Measurements from ENCODE around the gene P3R3URF.

P3R3URF gene

DNA sequence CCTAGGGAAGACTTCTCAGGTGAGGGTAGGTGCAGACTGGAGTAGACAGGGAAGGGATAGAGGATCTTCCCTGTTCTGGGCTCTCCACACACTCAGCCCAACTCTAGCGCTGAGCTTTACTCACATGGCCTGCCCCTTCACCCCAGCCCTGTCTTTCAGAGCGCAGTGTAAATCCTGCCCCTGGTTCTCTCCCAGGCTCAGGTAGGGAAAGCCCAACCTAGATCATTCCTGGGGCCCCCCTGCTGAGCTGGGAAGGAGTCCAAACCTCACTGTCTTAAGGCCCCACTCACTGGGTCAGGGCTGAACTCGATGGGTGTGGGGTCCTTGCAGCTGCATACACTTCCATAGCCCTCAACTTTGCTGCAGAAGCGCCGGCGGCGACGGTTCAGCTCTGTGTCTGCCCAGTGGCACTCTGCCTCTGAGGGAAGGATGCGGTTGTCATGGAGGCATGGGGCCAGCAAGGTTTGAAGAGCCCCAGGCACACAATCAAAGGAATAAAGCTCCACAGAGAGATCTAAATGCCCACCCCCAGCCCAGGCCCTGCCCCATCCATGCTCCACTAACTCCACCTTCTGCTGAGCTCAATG lies 17.8 kb upstream of the P3R3URF start:
- DNase-seq = no peak

DNA sequence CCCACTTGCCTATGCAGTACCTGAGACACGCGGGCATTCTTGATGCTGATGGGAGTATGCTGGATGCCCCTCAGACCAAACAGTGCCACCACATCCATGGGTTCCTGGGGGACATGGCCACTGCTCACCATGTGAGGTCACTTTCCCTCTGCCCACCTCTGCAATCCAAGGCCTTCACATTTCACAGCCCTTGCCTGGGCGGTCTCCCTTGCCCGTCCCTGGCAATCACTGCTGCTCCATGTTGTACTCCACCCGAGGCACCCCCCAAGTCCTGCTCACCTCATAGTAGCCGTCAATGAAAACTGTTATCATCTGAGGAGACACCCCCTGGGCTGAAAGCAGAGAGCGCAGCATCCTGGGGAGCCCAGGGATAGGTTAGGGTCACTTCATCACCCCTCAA lies 17.0 kb upstream of the P3R3URF start:
- no peak for DNase-seq

DNA sequence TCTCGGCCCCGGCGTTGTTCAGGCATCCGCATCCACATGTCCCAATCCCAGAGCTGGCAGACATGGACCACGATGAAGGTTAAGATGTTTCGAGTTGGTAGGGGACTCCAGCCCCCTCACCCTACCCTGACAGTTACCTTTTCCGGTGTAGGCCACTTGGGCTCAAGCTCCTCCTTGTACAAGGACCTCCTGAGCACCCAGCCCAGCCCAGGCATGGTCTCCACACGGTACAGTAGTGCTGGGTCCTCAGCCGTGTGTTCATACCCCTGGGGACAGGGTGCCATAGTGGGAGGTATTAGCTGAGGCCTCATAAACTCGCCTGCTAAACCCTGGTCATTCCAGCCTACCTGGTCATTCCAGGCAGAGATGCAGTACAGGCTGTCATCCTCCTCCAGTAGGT lies 15.9 kb upstream of the P3R3URF start:
- no peak for DNase-seq

DNA sequence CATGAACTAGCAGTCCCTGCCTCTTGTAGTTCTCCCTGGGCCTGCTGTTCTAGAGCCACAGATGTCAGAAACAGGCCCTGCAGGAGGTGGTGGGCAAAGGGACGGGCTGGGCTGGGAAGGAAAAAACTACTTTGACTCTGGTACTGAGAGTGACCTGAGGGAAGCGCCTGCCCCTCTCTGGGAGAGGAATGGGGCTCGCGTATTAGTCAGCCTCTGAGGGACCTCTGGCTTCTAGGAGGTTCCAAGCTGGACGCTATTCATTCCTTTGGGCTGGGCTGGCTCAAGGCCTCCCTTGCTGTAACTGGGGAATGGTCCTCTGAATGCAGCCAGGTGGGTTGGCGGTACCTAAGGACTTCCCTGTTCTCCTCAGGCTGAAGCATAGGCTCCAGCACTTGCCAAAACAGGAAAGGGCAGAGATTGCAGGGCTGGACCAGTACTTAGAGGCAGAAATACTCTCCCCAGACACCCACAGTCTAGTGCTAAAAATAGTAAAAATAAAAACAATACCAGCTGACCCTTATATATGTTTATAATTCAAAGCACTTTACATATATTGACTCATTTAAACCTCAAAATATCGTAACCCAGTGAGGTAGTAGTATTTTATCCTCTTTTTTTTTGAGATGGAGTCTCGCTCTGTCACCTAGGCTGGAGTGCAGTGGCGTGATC lies 14.9 kb upstream of the P3R3URF start:
- no peak for DNase-seq

DNA sequence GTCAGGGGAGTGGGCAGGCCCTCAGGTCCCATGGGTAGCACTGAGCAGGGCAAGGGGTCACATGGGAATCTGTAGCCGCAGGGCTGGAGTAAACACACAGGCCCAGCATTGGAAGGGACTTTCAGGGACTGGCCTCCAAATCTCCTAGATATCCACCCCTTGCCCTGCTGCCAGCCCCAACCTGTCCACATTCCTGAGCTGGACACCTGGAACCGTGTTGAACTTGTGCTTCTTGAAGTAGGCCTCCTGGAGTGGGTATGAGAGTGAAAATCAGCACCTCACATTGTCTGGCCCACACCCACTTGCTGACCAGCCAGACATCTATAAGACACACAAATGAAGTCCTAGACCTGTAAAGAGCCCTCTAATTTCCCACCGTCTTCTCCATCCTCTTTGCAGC lies 14.3 kb upstream of the P3R3URF start:
- DNase-seq = no peak

DNA sequence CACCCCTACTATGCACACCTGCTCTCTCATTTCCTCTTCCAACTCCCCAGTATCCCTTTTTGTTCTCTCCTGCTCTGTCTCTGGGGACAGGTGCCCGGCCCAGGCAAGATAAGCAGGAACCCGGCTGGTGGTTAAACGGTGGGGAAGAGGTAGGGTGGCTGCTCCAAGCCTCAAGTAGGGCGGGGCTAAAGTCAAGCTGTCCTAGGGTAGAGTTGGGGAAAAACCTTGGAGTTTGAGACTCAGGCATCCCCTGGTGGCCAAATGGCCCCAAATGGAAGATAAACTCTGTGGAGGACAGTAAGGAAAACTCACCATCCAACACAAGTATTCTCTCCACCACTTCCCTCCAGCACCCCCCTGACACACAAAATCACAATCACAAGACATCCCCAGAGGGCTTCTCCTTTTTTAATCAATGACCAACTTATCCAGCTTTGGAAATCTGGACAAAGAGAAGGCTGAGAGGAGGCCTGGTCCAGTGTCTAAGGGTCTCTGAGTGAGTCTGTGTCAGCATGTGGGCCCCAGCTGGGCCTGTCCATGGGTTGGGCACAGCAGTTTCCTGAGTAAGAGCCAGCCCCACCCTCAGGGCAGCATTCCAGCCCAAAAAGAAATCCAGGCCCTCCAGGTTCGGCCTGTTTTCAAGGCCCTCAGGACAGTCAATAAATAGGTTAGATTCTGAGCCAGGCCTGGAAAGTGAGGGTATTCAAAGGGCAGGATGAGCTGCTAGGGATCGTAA lies 12.2 kb upstream of the P3R3URF start:
- DNase-seq = no peak

DNA sequence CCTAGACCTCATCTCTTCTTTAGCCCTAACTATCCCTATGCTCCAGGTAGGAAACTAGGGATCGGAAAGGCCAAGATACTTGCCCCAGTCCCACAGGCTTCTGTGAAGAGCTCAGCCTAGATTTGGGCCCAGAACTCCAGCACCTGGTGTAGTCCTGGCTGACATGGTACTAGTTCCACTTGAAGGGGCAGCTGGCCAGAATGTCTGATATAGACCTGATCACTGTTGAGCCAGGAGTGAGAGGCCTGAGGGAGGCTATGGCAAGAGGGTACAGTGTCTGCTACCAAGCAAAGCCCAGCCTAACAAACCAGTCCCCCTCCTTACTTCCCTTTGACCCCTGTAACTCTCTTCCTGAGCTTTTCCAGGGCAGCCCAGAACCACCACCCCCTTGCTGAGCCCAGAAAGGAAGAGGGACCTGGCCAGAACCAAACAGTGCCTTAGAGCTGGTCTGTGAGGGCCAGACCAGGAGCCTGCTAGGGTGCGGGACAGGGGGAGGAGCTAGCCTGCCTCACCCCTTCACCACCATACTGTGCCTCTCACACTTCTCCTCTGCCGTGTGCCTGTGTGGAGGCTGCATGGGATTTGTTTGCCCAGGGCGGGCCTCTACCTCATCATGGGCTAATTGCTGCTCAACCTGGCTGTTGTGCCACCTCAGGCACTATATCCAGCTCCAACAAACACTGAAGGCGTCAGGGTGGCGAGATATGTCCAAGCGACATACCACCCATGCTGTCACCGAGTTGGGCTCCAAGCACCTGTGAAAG lies 11.0 kb upstream of the P3R3URF start:
- DNase-seq = no peak

DNA sequence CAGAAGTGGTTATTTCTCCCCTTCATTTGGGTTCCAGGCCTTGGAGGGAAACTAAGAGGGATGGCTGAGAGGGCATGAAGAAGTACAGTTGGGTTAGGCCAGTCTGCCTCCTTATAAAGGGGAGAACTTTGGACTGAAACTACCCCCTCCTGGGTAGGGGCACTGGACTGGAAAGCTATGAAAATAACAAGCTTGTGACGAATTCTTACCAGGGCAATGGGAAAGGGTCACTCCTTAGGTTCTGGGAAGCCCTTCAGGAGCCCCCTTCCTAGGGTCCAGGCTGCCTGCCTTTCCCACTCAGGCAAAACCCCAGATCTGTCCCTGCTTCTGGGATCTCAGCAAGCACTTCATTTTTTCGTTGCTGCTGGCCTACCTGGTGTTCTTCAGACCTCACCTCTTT lies 9.8 kb upstream of the P3R3URF start:
- DNase-seq = no peak

DNA sequence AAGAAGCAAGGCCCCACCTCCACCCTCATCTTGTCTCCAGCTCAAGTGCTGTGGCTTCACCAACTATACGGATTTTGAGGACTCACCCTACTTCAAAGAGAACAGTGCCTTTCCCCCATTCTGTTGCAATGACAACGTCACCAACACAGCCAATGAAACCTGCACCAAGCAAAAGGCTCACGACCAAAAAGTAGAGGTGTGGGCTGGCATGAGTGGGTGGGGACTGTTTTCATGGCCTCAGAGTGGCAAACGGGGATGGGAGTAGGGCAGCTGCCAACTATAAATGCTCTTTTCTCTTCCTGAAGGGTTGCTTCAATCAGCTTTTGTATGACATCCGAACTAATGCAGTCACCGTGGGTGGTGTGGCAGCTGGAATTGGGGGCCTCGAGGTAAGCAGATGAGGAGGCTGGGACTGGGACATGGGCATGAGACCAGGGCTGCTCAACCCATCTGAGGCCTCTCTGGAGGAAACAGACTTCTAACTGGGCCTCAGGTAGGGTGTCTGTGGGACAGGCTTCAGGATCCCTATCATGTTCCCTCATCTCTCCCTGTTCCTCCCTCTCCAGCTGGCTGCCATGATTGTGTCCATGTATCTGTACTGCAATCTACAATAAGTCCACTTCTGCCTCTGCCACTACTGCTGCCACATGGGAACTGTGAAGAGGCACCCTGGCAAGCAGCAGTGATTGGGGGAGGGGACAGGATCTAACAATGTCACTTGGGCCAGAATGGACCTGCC lies 8.8 kb upstream of the P3R3URF start:
- no peak for DNase-seq

DNA sequence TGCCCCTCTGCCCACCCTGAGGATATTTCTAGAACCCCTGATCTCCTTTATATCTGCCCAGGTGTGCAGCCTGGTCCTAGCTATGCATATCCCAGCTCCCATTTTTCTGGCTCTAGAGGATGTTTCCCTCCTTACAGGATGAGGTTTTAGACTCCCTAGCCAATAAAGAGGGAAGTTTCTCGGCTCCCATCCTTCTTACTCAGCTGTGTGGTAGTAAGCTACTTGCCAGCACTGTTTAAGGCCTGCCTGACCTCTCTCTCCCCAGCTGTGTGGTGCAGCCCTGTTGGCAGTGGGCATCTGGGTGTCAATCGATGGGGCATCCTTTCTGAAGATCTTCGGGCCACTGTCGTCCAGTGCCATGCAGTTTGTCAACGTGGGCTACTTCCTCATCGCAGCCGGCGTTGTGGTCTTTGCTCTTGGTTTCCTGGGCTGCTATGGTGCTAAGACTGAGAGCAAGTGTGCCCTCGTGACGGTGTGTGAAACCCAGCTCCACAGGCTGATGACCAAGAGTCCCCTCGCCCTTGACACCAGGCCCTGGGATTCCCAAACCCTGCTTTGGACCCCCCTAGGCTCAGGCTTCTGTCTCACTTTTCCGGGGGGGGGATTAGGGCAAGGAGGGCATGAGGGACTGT lies 7.8 kb upstream of the P3R3URF start:
- DNase-seq = no peak

DNA sequence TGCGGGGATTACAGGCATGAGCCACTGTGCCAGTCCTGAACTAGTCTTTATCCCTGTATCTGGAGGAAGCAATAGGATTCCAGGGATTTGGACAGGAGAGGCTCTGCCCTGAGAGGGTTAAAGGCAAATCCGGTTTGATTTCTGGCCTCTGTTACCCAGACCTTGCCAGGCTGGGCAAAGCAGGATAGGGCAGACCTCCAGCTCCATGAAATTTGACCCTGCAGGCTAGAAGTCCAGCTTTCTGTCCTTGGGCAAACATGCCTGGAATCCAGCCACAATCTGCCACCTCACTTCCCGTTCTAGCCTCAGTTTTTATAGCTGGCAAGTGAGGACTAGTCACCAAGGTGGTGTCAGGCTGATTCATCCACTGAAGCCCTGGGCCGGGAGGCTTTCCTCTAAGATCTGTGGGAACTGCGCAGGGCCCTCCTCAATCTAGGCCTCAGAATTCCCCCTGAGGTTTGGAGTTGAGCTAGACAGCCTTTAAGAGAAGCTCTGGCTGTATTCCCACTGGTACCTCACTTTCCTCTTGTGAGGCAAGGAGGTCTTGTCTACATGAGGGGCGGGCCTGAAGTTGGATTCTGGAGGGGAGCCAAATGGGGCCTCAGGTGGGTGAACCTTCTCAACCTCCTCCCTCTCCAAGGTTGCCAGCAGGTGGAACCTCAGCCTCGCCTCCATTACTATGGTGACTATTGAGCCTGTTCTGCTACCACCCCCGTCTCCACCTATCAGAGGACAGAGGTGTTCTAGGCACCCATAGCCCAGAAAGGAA lies 7.0 kb upstream of the P3R3URF start:
- DNase-seq = no peak

DNA sequence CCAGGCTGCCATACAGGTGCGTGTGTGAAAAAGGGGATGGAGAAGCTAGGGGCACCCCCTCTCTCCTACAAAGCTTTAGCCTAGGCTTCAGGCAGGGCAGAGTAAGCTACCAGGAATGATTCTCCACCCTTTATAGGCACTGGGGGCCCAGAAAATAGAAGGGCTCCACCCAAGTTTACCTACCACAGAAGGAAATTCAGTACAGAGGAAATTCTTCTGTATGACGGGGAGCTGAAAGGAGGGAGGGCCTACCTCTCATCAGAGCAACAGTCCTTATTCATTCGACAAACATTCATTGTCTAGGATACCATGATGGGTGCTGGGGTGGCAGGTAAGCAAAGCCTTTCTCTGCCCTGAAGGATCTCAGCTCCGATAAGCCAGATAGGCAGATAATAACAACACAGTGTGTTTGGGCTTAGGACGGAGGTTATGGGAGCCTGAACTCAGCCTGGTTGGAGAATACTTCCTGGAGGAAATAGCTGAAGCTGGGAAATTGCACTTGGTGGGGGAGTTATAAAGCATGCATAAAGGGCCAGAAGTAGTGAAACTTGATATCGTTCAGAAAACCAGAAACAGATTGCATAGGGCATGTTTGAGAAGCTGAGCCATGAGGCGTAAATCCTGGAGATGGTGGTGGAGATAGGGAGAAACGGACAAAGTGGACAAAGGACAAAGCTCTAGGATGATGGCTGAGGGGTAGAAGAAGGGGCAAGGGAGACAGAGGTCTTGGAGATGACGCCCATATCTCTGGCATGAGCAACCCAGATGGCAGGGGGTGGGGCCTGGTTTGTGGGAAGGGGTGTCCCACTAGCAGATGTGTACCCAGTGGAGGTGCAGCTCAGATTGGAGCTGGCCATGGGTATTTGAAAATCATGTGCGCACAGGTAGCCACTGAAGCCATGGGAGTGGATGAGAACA lies 5.3 kb upstream of the P3R3URF start:
- DNase-seq = no peak

DNA sequence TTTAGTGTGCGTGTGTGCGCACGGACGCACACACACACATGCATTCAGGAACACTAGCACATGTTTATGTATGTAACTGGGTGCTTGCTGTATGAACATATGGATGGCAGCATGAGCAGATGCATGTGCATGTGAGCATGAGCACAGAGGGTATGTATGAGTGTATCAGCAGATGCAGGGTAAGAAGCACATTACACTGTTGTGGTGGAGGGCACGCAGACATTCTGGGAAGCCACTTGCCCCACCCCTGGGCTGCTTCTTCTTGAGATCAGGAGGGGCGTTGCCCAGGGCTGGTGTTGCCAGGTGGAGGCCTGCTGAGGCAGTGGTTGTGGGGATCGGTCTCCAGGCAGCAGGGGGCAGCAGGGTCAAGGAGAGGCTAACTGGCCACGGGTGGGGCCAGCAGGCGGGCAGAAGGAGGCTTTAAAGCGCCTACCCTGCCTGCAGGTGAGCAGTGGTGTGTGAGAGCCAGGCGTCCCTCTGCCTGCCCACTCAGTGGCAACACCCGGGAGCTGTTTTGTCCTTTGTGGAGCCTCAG lies 3.9 kb upstream of the P3R3URF start:
- DNase-seq = no peak

DNA sequence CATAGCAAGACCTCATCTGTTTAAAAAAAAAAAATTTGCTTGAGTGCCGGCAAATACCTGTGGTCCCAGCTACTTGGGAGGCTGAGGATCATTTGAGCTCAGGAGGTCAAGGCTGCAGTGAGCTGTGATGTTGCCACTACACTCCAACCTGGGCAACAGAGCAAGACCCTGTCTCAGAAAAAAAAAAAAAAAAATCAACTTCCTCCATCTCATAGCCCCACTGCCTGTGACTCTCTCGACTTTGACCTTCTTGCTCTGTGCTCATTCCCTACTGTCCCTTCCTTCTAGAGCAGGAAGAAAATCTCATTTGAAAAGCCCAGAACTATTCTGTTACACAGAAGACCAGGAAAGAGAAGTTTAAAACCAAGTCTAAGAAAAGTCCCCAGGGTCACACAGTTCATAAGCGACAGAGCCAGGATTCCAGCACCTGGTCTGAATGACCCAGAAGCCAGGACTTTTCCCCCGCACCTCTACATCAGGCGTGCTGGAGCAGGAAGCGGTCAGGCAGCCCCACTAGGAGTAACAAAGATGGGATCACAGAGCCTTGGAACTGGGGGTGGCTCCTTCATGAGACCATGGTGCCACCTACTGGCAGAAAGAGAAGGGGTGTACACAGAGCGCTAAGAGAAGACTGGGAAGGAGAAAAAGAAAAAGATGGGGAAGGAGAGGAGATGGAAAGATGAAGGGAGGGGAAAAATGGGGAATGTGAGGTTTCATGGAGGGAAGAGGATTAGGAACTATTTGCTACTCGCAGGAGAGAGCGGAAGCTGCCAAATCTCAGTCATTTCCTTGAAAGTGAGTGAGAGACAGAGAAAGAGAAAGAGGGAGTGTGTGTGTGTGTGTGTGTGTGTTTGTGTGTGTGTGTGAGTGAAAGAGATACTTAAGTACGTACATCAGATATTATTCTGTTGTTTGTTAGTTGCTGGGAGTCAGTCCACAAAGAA lies 3.1 kb upstream of the P3R3URF start:
- DNase-seq = peak; percentile 76

DNA sequence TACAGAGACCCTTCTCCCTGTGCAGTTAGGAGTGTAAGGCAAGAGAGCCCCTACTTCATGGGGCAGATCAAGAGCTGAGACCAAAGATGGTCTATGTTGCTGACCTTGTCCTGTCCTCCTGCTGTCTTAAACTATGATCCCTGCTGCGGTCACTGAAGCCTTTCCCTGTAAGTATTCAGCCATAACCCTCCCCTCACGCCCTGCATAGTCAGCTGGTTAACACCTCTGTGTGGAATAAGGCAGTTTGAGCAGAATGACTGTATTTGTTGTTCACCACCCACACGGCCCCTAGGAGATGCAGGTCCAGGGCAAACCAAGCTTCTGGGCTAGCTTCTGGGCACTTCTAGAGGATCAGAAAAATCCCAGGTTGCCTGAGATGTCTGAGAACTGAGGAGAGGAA lies 1.0 kb downstream of the P3R3URF start:
- no peak for DNase-seq

DNA sequence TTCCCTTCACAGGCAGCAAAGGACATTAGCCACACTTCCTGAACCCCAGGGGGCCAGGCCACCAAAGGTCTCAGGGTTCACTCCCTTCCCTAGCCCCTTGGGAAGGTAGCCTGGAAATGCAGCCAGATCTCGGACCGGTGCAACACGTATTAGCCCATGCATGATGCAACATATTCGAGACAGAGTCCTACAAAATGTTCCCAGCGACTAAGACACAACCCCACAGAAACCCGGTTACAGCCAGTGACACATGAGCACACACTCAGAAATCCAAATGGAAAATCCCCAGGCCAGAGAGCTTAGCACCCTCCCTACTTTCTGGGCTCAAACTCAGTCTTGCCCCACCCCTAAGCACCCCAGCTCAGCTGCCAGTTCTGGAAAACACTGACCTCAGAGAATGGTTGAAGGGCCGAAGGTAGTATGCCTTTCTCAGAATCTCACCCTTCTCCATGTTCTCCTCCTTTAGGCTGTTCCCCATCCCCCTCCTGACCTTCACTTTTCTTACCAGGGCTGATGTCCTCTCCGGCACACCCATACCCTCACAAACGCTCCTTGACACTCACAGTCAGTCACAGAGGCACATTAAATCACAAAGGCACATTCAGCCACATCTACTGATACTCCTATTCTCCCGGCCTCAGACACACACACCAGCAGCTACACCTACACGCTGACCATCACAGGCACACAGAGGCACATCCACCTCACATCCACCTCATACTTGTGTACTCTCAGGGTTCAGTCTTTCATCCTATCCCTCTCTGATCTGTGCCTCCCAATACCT lies 1.6 kb downstream of the P3R3URF start, which contains the start of gene TSPAN1:
TSPAN1 (plus strand) TSS at position 640 of the 784 bp plus-strand sequence. CDS start 6,021 bp downstream, outside the sequence.
- no peak for DNase-seq

DNA sequence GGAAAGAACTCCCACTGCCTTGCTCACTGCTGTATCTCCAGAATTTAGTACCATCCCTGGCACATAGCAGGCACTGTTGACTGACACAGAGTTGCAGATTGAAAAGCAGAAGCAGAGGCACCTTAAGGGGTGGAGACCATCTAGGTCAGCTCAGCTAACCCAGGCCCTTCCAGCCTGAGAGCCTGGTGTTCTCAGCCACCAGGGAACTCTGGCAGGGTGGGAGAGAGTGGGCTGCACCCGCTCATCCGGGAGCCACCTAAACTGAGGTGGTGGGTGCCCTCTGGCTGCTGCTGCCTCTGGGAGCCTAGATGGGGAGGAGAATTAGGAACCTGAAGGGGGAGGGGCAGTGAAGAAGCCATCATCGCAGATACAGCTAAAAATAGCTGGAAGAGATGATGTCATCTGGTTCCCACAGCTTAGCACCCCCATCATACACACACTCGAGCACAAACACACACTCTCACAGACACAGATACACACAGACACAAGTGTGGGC lies 2.9 kb downstream of the P3R3URF start:
- no peak for DNase-seq

DNA sequence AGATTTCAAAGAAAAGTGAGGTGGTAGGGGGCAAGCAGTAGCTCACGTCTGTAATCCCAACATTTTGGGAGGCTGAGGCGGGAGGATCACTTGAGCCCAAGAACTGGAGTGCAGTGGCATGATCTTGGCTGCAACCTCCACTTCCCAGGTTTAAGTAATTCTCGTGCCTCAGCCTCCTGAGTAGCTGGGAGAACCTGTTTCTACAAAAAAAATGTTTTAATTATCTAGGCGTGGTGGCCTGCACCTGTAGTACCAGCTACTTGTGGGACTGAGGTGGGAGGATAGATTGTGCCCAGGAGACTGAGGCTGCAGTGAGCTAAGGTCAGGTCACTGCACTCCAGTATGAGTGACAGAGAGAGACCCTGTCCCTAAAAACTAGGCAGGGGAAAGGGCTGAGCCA lies 4.0 kb downstream of the P3R3URF start:
- no peak for DNase-seq
